Activated CD4-positive, alpha-beta memory T cell treated with anti-CD3 and anti-CD28 coated beads for 36 hours (primary cell): Measurements from ENCODE around the gene IL1F10. TPM values are rescaled to one million over a fixed set of nuclear protein-coding genes. Genes with fewer than 3 reads are reported as not detected.
"Not testable (repeated sequence)": the region's sequence is repeated elsewhere in the genome, so short reads cannot be mapped to it uniquely, and the experiment has no call there.

Source experiments
- CTCF ChIA-PET: fragments of 350-600 bp; sonication (Branson Sonifier 250); formaldehyde crosslinking; loops from one replicate; lab custom pipeline; 2021; ENCODE audit warnings: antibody characterized with exemption, inconsistent platforms; lab: Charles Lee
- POLR2A ChIA-PET: fragments of 350-600 bp; sonication (Branson Sonifier 250); formaldehyde crosslinking; loops from one replicate; lab custom pipeline; 2021; ENCODE audit warnings: antibody characterized with exemption; lab: Charles Lee
- DNase-seq: peaks from one replicate; pipeline ENCODE4 v3.0.0-alpha.2; 2020
- H3K27ac Mint-ChIP-seq: one replicate; pipeline ENCODE4 v1.8.0; 2021; ENCODE audit warnings: mixed read lengths
- H3K27me3 Mint-ChIP-seq: one replicate; pipeline ENCODE4 v1.8.0; 2021; ENCODE audit warnings: mixed read lengths
- H3K36me3 Mint-ChIP-seq: one replicate; pipeline ENCODE4 v1.8.0; 2021; ENCODE audit warnings: mixed read lengths
- H3K4me1 Mint-ChIP-seq: one replicate; pipeline ENCODE4 v1.8.0; 2021; ENCODE audit warnings: low read depth, mixed read lengths
- H3K4me3 Mint-ChIP-seq: one replicate; pipeline ENCODE4 v1.8.0; 2021; ENCODE audit warnings: mild to moderate bottlenecking, mixed read lengths
- H3K9me3 Mint-ChIP-seq: one replicate; pipeline ENCODE4 v1.8.0; 2021; ENCODE audit warnings: mixed read lengths
- intact Hi-C: fragments of 100-400 bp; cut with micrococcal nuclease; formaldehyde crosslinking; loops from one replicate; pipeline ENCODE4 v1.15.1; 2023
- total RNA-seq, 2 experiments: library from RNA; stranded (reverse); gene quantifications; one replicate each; pipeline ENCODE4 v1.2.3, GENCODE V29; 2021

Gene IL1F10
- total RNA-seq, 2 experiments from 2014 or later, result not detected

GRCh38 chr2:113085542-113085941, 17.8 kb downstream of the IL1F10 start:
- H3K9me3 Mint-ChIP-seq, result peaks cover 3% of the 10 kb centered on the region
- peaks cover 10% of the 10 kb centered on the region for H3K4me1 Mint-ChIP-seq
- H3K27ac Mint-ChIP-seq, result no peak overlapping the region
- H3K27me3 Mint-ChIP-seq, result peaks cover 11% of the 10 kb centered on the region
- intact Hi-C loops, result loop anchor here (2.0 kb wide), 4 partner anchors 19 to 119 kb away; no protein-coding TSS in a partner anchor
- POLR2A ChIA-PET, result no interaction called here
- CTCF ChIA-PET, result interaction anchor here (0.9 to 14.3 kb wide), 8 partner anchors 13 to 119 kb away, joined by 3 to 239 read pairs (median 5); no protein-coding TSS in a partner anchor
- no peak for DNase-seq
- no peaks in the 10 kb centered on the region for H3K36me3 Mint-ChIP-seq
- H3K4me3 Mint-ChIP-seq, result no peak overlapping the region

- Mint-ChIP-seq H3K27me3 (peaks cover 5% of the 10 kb centered on the region), H3K4me3 (no peak overlapping the region), H3K36me3 (no peaks in the 10 kb centered on the region), H3K27ac (no peak overlapping the region), H3K4me1 (peaks cover 6% of the 10 kb centered on the region), H3K9me3 (peaks cover 3% of the 10 kb centered on the region)
- no peak for DNase-seq
- CTCF ChIA-PET, result interaction anchor here (1.2 to 3.0 kb wide), 3 partner anchors 8 to 110 kb away, joined by 4 to 22 read pairs (median 5); no protein-coding TSS in a partner anchor
- POLR2A ChIA-PET, result no interaction called here
- intact Hi-C loops, result no loop called here
These were observed 20.6 kb downstream of the IL1F10 start for GRCh38 chr2:113088213-113088992.

GRCh38 chr2:113089916-113090315, 22.1 kb downstream of the IL1F10 start:
- DNase-seq, result no peak

GRCh38 chr2:113091231-113091896, 23.6 kb downstream of the IL1F10 start:
- H3K27ac Mint-ChIP-seq, result no peak overlapping the region
- peaks cover 6% of the 10 kb centered on the region for H3K27me3 Mint-ChIP-seq

More at GRCh38 chr2:113089916-113090315, 22.1 kb downstream of the IL1F10 start:
- H3K4me1 Mint-ChIP-seq, result no peaks in the 10 kb centered on the region
- H3K27me3 Mint-ChIP-seq, result peaks cover 7% of the 10 kb centered on the region
- H3K9me3 Mint-ChIP-seq, result peaks cover 3% of the 10 kb centered on the region
- no peaks in the 10 kb centered on the region for H3K36me3 Mint-ChIP-seq
- no peak overlapping the region for H3K27ac Mint-ChIP-seq
- intact Hi-C loops, result no loop called here
- POLR2A ChIA-PET, result interaction anchor here (1.2 kb wide), 1 partner anchor 8 kb away, joined by 4 read pairs; no protein-coding TSS in a partner anchor
- no peak overlapping the region for H3K4me3 Mint-ChIP-seq
- CTCF ChIA-PET, result interaction anchor here (1.1 to 3.0 kb wide), 4 partner anchors 10 to 281 kb away, joined by 3 to 22 read pairs (median 5); no protein-coding TSS in a partner anchor

GRCh38 chr2:113092864-113093612, 25.3 kb downstream of the IL1F10 start:
- CTCF ChIA-PET, result interaction anchor here (1.0 to 1.9 kb wide), 2 partner anchors 13 to 44 kb away, joined by 3 to 8 read pairs; no protein-coding TSS in a partner anchor
- Mint-ChIP-seq H3K4me3 (no peak overlapping the region), H3K27me3 (peaks cover 3% of the 10 kb centered on the region), H3K4me1 (peaks cover 16% of the 10 kb centered on the region), H3K27ac (no peak overlapping the region), H3K36me3 (peaks cover 5% of the 10 kb centered on the region), H3K9me3 (peaks cover 14% of the 10 kb centered on the region)
- intact Hi-C loops, result no loop called here
- DNase-seq, result no peak
- POLR2A ChIA-PET, result no interaction called here

More at GRCh38 chr2:113091231-113091896, 23.6 kb downstream of the IL1F10 start:
- ChIA-PET POLR2A (no interaction called here), CTCF (interaction anchor here (0.8 to 1.8 kb wide), 2 partner anchors 46 to 47 kb away, joined by 3 to 5 read pairs; no protein-coding TSS in a partner anchor)
- peaks cover 9% of the 10 kb centered on the region for H3K9me3 Mint-ChIP-seq
- no peaks in the 10 kb centered on the region for H3K4me1 Mint-ChIP-seq
- H3K36me3 Mint-ChIP-seq, result no peaks in the 10 kb centered on the region
- intact Hi-C loops, result no loop called here
- DNase-seq, result no peak
- no peak overlapping the region for H3K4me3 Mint-ChIP-seq

GRCh38 chr2:113093613-113093977, 25.8 kb downstream of the IL1F10 start:
- H3K27me3 Mint-ChIP-seq, result peaks cover 3% of the 10 kb centered on the region
- intact Hi-C loops, result no loop called here
- H3K9me3 Mint-ChIP-seq, result peaks cover 14% of the 10 kb centered on the region
- peaks cover 22% of the 10 kb centered on the region for H3K4me1 Mint-ChIP-seq
- H3K36me3 Mint-ChIP-seq, result peaks cover 7% of the 10 kb centered on the region
- ChIA-PET POLR2A (no interaction called here), CTCF (interaction anchor here (1.9 kb wide), 1 partner anchor 14 kb away, joined by 8 read pairs; no protein-coding TSS in a partner anchor)
- no peak for DNase-seq
- no peak overlapping the region for H3K4me3 Mint-ChIP-seq
- H3K27ac Mint-ChIP-seq, result no peak overlapping the region

GRCh38 chr2:113096306-113096705, 28.5 kb downstream of the IL1F10 start:
- H3K27me3 Mint-ChIP-seq, H3K36me3 Mint-ChIP-seq, intact Hi-C loops, DNase-seq, H3K4me3 Mint-ChIP-seq: not testable (repeated sequence)
- ChIA-PET CTCF (interaction anchor here (2.4 kb wide), 2 partner anchors 16 to 41 kb away, joined by 11 to 15 read pairs; no protein-coding TSS in a partner anchor), POLR2A (interaction anchor here (0.7 kb wide), 1 partner anchor 22 kb away, joined by 3 read pairs; no protein-coding TSS in a partner anchor)
- Mint-ChIP-seq H3K9me3 (peaks cover 14% of the 10 kb centered on the region), H3K4me1 (peaks cover 22% of the 10 kb centered on the region), H3K27ac (peak overlapping the region; percentile 88)

- CTCF ChIA-PET, result interaction anchor here (2.4 kb wide), 2 partner anchors 17 to 40 kb away, joined by 11 to 15 read pairs; no protein-coding TSS in a partner anchor
- H3K4me3 Mint-ChIP-seq, H3K27me3 Mint-ChIP-seq, H3K36me3 Mint-ChIP-seq, DNase-seq: not testable (repeated sequence)
- Mint-ChIP-seq H3K4me1 (peaks cover 22% of the 10 kb centered on the region), H3K9me3 (peaks cover 14% of the 10 kb centered on the region), H3K27ac (peak overlapping the region; percentile 88)
- POLR2A ChIA-PET, result interaction anchor here (0.5 to 0.7 kb wide), 2 partner anchors 21 to 323 kb away, joined by 3 read pairs; no protein-coding TSS in a partner anchor
- intact Hi-C loops, result loop anchor here (1.0 kb wide), 1 partner anchor 8 kb away; no protein-coding TSS in a partner anchor
These were observed 29.3 kb downstream of the IL1F10 start for GRCh38 chr2:113096842-113097618.

- ChIA-PET POLR2A (interaction anchor here (0.5 to 1.3 kb wide), 4 partner anchors 8 to 322 kb away, joined by 3 to 6 read pairs (median 4); partner anchors contain the start of gene PSD4), CTCF (interaction anchor here (1.1 to 2.4 kb wide), 5 partner anchors 13 to 101 kb away, joined by 5 to 15 read pairs (median 11); no protein-coding TSS in a partner anchor)
- H3K9me3 Mint-ChIP-seq, result peaks cover 24% of the 10 kb centered on the region
- H3K27me3 Mint-ChIP-seq, result peaks cover 5% of the 10 kb centered on the region
- H3K27ac Mint-ChIP-seq, result peak overlapping the region; percentile 88
- peaks cover 32% of the 10 kb centered on the region for H3K4me1 Mint-ChIP-seq
- H3K4me3 Mint-ChIP-seq, result peak overlapping the region; percentile 70
- intact Hi-C loops, result no loop called here
- peak; percentile 58 for DNase-seq
- H3K36me3 Mint-ChIP-seq, result peaks cover 7% of the 10 kb centered on the region
These were observed 30.3 kb downstream of the IL1F10 start for GRCh38 chr2:113098041-113098440.

- Mint-ChIP-seq H3K36me3 (peaks cover 7% of the 10 kb centered on the region), H3K4me3 (peak overlapping the region; percentile 70), H3K27ac (peak overlapping the region; percentile 88), H3K4me1 (peaks cover 37% of the 10 kb centered on the region), H3K27me3 (peaks cover 4% of the 10 kb centered on the region), H3K9me3 (peaks cover 24% of the 10 kb centered on the region)
- intact Hi-C loops, result no loop called here
- ChIA-PET POLR2A (interaction anchor here (0.9 to 1.3 kb wide), 3 partner anchors 9 to 76 kb away, joined by 4 to 6 read pairs (median 4); partner anchors contain the start of gene PSD4), CTCF (interaction anchor here (1.1 to 2.4 kb wide), 4 partner anchors 13 to 100 kb away, joined by 5 to 15 read pairs (median 8); no protein-coding TSS in a partner anchor)
- no peak for DNase-seq
These were observed 30.8 kb downstream of the IL1F10 start for GRCh38 chr2:113098532-113098931.
